ENCODE data around the gene SLC39A7. TPM values are rescaled to one million over a fixed set of nuclear protein-coding genes. Genes with fewer than 3 reads are reported as not detected.

The SLC39A7 gene
- total RNA-seq, 1 donor from 2014 or later = 119 TPM

- no peak for DNase-seq (ENCODE audit: low read depth)
Measured at GRCh38 chr6:33236852-33237251, 36.2 kb downstream of the SLC39A7 start.

DNA sequence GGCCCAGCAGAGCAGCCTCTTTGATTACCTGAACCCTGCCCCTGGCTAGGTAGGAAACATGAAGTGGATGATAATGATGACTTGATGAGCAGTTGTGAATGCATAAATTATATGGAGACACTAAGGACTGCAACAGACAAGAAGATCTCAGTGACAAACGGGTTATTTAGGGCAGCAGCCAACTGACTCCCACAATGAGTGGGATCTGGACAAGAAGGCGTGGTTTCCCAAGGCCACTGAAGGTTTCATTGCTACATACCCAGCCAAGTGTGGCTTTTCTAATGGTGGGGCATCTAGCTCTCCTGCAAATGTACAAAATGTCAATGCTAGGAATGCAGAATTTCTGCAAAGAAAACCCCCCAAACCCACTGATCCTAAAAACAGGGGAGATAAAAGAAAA lies 37.1 kb downstream of the SLC39A7 start:
- no peak for DNase-seq (ENCODE audit: low read depth)

DNA sequence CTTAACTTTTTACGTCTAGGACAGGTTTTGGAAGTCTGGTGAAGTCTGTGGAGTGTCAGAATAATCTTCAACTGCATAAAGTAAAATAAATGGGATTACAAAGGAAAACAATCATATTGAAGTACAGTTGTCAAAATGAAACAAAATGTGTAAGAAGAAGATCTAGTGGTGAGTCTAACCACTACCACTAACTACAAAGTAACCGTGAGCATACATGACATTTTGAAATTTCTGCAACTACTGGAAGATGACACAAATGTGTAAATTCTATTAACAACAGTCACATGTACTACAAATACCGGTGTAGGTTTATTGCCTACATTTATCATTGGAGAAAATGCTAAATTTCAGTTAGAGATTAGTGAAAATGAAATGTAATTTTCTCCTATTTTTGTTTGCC lies 41.3 kb downstream of the SLC39A7 start:
- DNase-seq (ENCODE audit: low read depth) = no peak

DNA sequence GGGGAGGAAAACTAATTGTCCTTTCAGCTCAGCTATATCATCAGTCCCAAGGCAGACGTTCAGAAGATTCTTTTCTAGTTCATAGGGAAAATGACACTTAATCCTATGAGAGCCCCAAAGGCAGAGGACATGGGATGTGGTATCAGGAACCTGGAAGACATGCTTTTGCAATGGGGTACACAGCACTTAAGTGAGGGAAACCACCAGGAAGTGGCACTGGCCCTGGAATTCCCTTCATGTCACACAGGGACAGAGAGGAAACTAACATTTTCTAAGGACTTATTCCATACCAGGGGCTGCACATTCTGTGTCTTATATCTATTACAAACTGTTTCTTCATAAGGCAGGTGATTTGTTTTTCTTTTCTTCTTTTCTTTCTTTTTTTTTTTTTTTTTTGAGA lies 42.8 kb downstream of the SLC39A7 start:
- no peak for DNase-seq (ENCODE audit: low read depth)

- peak; percentile 62 for DNase-seq (ENCODE audit: low read depth)
Measured at GRCh38 chr6:33247977-33248642, 47.4 kb downstream of the SLC39A7 start.

GRCh38 chr6:33248643-33248931 lies 47.9 kb downstream of the SLC39A7 start:
- no peak for DNase-seq (ENCODE audit: low read depth)

DNA sequence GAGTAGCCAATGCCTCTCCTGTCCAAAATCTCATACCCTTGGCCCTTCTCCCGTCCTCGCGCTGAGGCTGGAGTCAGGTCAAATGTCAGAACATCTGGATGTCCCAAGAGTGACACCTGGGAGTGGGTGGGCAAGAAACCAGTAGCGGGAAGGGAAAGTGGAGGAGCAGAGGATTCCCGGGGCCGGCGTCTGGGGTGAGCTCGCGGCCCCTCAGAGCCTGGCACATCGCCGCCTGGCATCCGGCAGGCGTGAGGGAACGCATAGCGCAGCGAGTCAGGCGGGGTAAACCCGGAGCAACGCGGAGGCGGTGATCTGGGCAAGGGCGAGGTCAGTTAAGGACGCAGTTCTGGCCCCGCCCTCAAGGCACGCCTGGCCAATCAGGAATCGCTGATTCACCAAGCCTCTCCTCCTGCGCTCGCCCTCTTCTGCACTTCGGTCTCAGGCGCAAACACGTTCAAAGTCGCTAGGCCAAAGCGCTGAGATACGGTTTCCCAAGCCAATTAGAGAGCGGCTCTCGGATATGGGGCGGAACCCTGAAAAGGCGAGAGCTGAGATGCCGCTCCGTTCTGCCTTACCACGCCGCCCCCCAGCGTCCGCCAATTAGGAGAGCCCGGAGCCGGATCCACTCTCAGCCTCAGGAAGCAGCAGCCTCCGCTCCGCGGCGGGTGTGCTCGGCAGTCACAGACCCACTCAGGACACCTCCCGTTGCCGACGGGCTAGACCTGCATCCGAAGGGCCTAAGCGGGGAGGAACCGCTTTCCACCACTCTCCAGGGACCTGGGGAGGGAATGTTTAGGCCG lies 48.5 kb downstream of the SLC39A7 start:
- DNase-seq (ENCODE audit: low read depth) = peak; percentile 98

DNA sequence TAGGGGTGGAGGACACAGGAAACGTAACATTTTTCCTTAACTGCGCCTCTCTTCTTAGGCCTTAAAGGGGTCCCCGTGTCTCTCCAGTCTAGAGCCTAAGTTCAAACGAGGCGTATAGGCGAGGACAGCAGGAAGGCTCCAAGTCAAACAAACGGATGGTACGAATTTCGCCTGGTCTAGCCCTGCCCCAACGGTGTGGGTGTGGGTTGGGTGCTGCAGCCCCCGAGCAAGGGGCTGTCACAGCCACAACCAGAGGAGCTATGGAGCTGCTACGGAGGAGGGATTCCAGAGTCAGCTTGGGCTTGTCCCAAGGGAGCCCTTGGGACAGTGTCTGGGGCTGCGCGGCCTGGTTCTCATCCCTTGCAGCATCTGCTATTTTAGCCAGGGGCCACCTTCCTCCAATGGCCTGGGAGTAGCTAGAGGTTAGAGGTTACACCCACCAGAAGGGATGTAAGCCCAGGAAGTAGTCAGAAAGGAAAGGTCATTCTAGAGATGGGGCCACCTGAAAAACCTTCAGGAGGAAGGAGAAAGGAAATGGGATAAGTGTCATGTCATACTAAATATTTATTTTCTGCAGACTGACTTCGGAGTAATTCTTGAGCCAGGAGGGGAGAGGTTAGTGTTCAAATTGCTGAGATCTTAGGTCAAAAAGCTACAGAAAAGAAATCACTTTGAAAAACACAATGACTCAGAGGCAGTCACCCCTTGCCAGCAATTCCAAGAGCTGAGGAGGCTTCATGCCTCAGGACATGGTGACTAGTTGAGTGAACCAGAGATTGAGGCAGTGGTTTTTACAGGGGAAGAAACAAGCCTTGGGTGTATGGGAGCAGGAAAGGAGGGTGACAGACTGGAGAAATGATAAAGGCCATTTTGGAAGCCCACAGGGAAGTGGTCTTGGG lies 49.3 kb downstream of the SLC39A7 start:
- DNase-seq (ENCODE audit: low read depth) = peak; percentile 95

DNA sequence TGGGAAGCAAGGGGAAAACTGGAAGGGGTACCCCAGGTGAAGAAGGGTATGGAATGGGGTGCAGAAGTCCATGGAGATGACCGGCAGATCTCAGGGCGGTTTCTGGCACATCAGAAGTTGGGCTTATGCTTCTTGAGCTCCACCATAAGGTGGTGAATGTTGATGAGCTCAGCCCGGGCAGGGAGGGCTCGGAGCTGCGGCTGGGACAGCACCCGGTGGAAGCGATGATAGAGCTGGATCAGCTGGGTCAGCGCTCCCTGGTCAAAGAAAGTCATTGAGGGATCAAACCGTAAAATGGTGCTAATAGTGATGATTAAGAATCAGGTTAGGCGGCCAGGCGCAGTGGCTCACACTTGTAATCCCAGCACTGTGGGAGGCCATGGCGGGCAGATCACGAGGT lies 50.1 kb downstream of the SLC39A7 start:
- no peak for DNase-seq (ENCODE audit: low read depth)

GRCh38 chr6:33251395-33252012 lies 50.8 kb downstream of the SLC39A7 start:
- DNase-seq (ENCODE audit: low read depth) = no peak

- no peak for DNase-seq (ENCODE audit: low read depth)
Measured at GRCh38 chr6:33252759-33253158, 52.1 kb downstream of the SLC39A7 start.

Other genes starting within 250 kb of the SLC39A7 start
- 1.9 and 6.1 TPM in 2 replicates for gene HLA-DMA, start 247.8 kb upstream of the SLC39A7 start, total RNA-seq
- gene BRD2, start 232.3 kb upstream of the SLC39A7 start, total RNA-seq = 47.8 and 107 TPM in 2 replicates
- gene HLA-DOA, start 191.3 kb upstream of the SLC39A7 start, total RNA-seq = 0.55 and 1.6 TPM in 2 replicates
- 7.0 and 9.7 TPM in 2 replicates for gene HLA-DPA1, start 127.2 kb upstream of the SLC39A7 start, total RNA-seq
- 12.2 and 25.7 TPM in 2 replicates for gene HLA-DPB1, start 124.9 kb upstream of the SLC39A7 start, total RNA-seq
- 0.17 and 0.20 TPM in 2 replicates for gene COL11A2, start 8.4 kb upstream of the SLC39A7 start, total RNA-seq
- 16.8 and 28.0 TPM in 2 replicates for gene RXRB, start 202 bp upstream of the SLC39A7 start, total RNA-seq
- 11.2 and 26.0 TPM in 2 replicates for gene HSD17B8, start 3.8 kb downstream of the SLC39A7 start, total RNA-seq
- gene RING1, start 7.6 kb downstream of the SLC39A7 start, total RNA-seq = 18.4 and 28.0 TPM in 2 replicates
- gene VPS52, start 71.0 kb downstream of the SLC39A7 start, total RNA-seq = 27.8 and 40.4 TPM in 2 replicates
- 1,432 and 3,352 TPM in 2 replicates for gene RPS18, start 71.2 kb downstream of the SLC39A7 start, total RNA-seq
- gene B3GALT4, start 76.3 kb downstream of the SLC39A7 start, total RNA-seq = 2.7 and 5.9 TPM in 2 replicates
- 54.6 and 106 TPM in 2 replicates for gene WDR46, start 88.4 kb downstream of the SLC39A7 start, total RNA-seq
- gene PFDN6, start 88.7 kb downstream of the SLC39A7 start, total RNA-seq = 30.7 and 41.5 TPM in 2 replicates
- 34.5 and 34.9 TPM in 2 replicates for gene RGL2, start 98.1 kb downstream of the SLC39A7 start, total RNA-seq
- 114 and 147 TPM in 2 replicates for gene TAPBP, start 113.2 kb downstream of the SLC39A7 start, total RNA-seq
- 16.0 and 24.1 TPM in 2 replicates for gene ZBTB22, start 116.9 kb downstream of the SLC39A7 start, total RNA-seq
- 39.2 and 88.8 TPM in 2 replicates for gene DAXX, start 122.1 kb downstream of the SLC39A7 start, total RNA-seq
- gene KIFC1, start 191.0 kb downstream of the SLC39A7 start, total RNA-seq = 0.70 and 10.9 TPM in 2 replicates
- 11.1 and 16.7 TPM in 2 replicates for gene PHF1, start 210.1 kb downstream of the SLC39A7 start, total RNA-seq
- gene CUTA, start 217.2 kb downstream of the SLC39A7 start, total RNA-seq = 74.7 and 90.5 TPM in 2 replicates
- 1.0 and 5.9 TPM in 2 replicates for gene SYNGAP1, start 219.2 kb downstream of the SLC39A7 start, total RNA-seq